CD14-positive monocyte (primary cell): Measurements from ENCODE around the gene DRD2. TPM values are rescaled to one million over a fixed set of nuclear protein-coding genes. Genes with fewer than 3 reads are reported as not detected.
A peak's percentile ranks its signal among the peaks of the same experiment; 100 is the strongest.

ENCODE experiments used
- DNase-seq, 3 donors: peaks; one replicate each; pipeline ENCODE4 v3.0.0-alpha.2; 2011 to 2022
- H2AFZ ChIP-seq: 2 replicates; pipeline ENCODE4 v1.6.0; 2012; ENCODE audit warnings: mild to moderate bottlenecking, low read depth, low read length, inconsistent platforms; ENCODE audit not compliant: insufficient read depth, poor library complexity, severe bottlenecking
- H3K27ac ChIP-seq, 2 donors: 1 replicate in 1 of 2; 2 replicates in 1 of 2; pipeline ENCODE4 v1.5.1; 2012 to 2013; ENCODE audit warnings: low read length in 2 of 2, control low read depth in 1 of 2, inconsistent platforms in 1 of 2, low read depth in 1 of 2, mild to moderate bottlenecking in 1 of 2
- H3K27me3 ChIP-seq, 2 donors: one replicate each; pipeline versions ENCODE4 v1.6.0 to v1.6.1; 2011 to 2013; ENCODE audit warnings: low read length in 2 of 2; ENCODE audit not compliant: control insufficient read depth in 2 of 2, insufficient read depth in 2 of 2
- H3K36me3 ChIP-seq, 2 donors: replicated peaks in 1 of 2; 1 replicate in 1 of 2; 2 replicates in 1 of 2; pipeline versions ENCODE4 v1.5.1 to v1.6.1; 2012 to 2013; ENCODE audit warnings: low read length in 2 of 2, control low read depth in 1 of 2, inconsistent platforms in 1 of 2, mild to moderate bottlenecking in 1 of 2; ENCODE audit not compliant: insufficient read depth in 2 of 2, control insufficient read depth in 1 of 2
- H3K4me1 ChIP-seq, 2 donors: 1 replicate in 1 of 2; 2 replicates in 1 of 2; pipeline versions ENCODE4 v1.5.1 to v1.6.1; 2012 to 2013; ENCODE audit warnings: low read length in 2 of 2, control low read depth in 1 of 2, inconsistent platforms in 1 of 2, mild to moderate bottlenecking in 1 of 2, moderate library complexity in 1 of 2; ENCODE audit not compliant: insufficient read depth in 2 of 2, control insufficient read depth in 1 of 2
- H3K4me2 ChIP-seq: replicated peaks from 2 replicates; pipeline ENCODE3; 2012; ENCODE audit warnings: low read length, moderate library complexity, mild to moderate bottlenecking; ENCODE audit not compliant: poor library complexity, severe bottlenecking; ENCODE audit errors: extremely low read depth
- H3K4me3 ChIP-seq, 3 experiments: fragments of 200-600 bp in 1 of 3; sonication (generic) in 1 of 3; replicated peaks in 1 of 3; 1 replicate in 2 of 3; 2 replicates in 1 of 3; pipeline ENCODE4 v1.5.1; 2011 to 2013; ENCODE audit warnings: low read length in 3 of 3, mild to moderate bottlenecking in 3 of 3, control low read depth in 2 of 3, low read depth in 2 of 3, inconsistent platforms in 1 of 3, moderate library complexity in 1 of 3
- H3K79me2 ChIP-seq: 2 replicates; pipeline ENCODE4 v1.6.0; 2012; ENCODE audit warnings: mild to moderate bottlenecking, control low read depth, inconsistent platforms, low read length, moderate library complexity; ENCODE audit not compliant: insufficient read depth
- H3K9ac ChIP-seq: 2 replicates; pipeline ENCODE4 v1.6.0; 2017; ENCODE audit warnings: low read length, mild to moderate bottlenecking; ENCODE audit not compliant: insufficient read depth, poor library complexity, severe bottlenecking
- H3K9me3 ChIP-seq, 2 donors: replicated peaks in 1 of 2; 1 replicate in 1 of 2; 2 replicates in 1 of 2; pipeline versions ENCODE4 v1.5.1 to v1.6.1; 2012 to 2013; ENCODE audit warnings: low read length in 2 of 2, control low read depth in 1 of 2; ENCODE audit not compliant: control insufficient read depth in 1 of 2, insufficient read depth in 1 of 2
- H4K20me1 ChIP-seq: 2 replicates; pipeline ENCODE4 v1.6.0; 2012; ENCODE audit warnings: mild to moderate bottlenecking, low read length, control low read depth, moderate library complexity; ENCODE audit not compliant: insufficient read depth
- H3K27ac Mint-ChIP-seq, 7 donors: one replicate each; pipeline ENCODE4 v1.8.0; 2020; ENCODE audit warnings: mild to moderate bottlenecking in 7 of 7, mixed read lengths in 7 of 7, moderate library complexity in 6 of 7, inconsistent platforms in 2 of 7
- H3K27me3 Mint-ChIP-seq, 3 donors: one replicate each; pipeline ENCODE4 v1.8.0; 2021 to 2022; ENCODE audit warnings: low read depth in 3 of 3, mild to moderate bottlenecking in 3 of 3, mixed read lengths in 3 of 3, moderate library complexity in 3 of 3, inconsistent platforms in 1 of 3
- H3K36me3 Mint-ChIP-seq, 2 donors: one replicate each; pipeline ENCODE4 v1.8.0; 2020; ENCODE audit warnings: mixed read lengths in 2 of 2, inconsistent platforms in 1 of 2, mild to moderate bottlenecking in 1 of 2
- H3K4me1 Mint-ChIP-seq: one replicate; pipeline ENCODE4 v1.8.0; 2020; ENCODE audit warnings: mild to moderate bottlenecking, mixed read lengths
- H3K4me3 Mint-ChIP-seq, 2 donors: one replicate each; pipeline ENCODE4 v1.8.0; 2020; ENCODE audit warnings: mild to moderate bottlenecking in 2 of 2, mixed read lengths in 2 of 2, moderate library complexity in 1 of 2
- H3K9me3 Mint-ChIP-seq, 7 donors: one replicate each; pipeline ENCODE4 v1.8.0; 2020 to 2022; ENCODE audit warnings: mixed read lengths in 7 of 7, mild to moderate bottlenecking in 6 of 7, moderate library complexity in 6 of 7, inconsistent platforms in 2 of 7
- CTCF ChIP-seq: fragments of 200-600 bp; IDR thresholded peaks from one replicate; pipeline ENCODE4 v1.8.0; 2022; ENCODE audit warnings: antibody characterized with exemption, mild to moderate bottlenecking
- WGBS: methylation state at CpG from one replicate; pipeline ENCODE4 v1.1.5; 2013; ENCODE audit warnings: missing lambda C conversion rate; ENCODE audit not compliant: insufficient coverage; 5-methylcytosine and 5-hydroxymethylcytosine counted together
- intact Hi-C, 2 donors: fragments of 100-400 bp; cut with micrococcal nuclease; formaldehyde crosslinking; loops; one replicate each; pipeline versions ENCODE4 v1.15.0 to v1.15.1; 2023
- polyA plus RNA-seq, 3 donors: library from polyadenylated mRNA; depleted of rRNA in 1 of 3; unstranded in 2 of 3; stranded (reverse) in 1 of 3; fragments of 300-500 nt in 2 of 3; fragments of >200 nt in 1 of 3; fragmentation: Illumina TruSeq in 2 of 3; gene quantifications; 1 replicate in 2 of 3; 2 replicates in 1 of 3; pipeline ENCODE4 v1.2.3, GENCODE V29; 2012 to 2021

DRD2 gene
- polyA plus RNA-seq, 3 donors, result not detected

- Histone ChIP-seq H3K4me1 (no peaks in the 10 kb centered on the region), H3K27ac (no peak overlapping the region), H3K9ac (no peak overlapping the region), H3K27me3 (no peaks in the 10 kb centered on the region), H3K36me3 (no peaks in the 10 kb centered on the region), H3K4me3 (no peak overlapping the region), H3K79me2 (no peaks in the 10 kb centered on the region), H2AFZ (no peak overlapping the region), H3K4me2 (no peak overlapping the region), H4K20me1 (no peaks in the 10 kb centered on the region), H3K9me3 (no peaks in the 10 kb centered on the region)
- Mint-ChIP-seq H3K4me1 (no peaks in the 10 kb centered on the region), H3K4me3 (no peak overlapping the region), H3K27ac (peak overlapping the region in 1 of 7 donors; percentile 2), H3K9me3 (no peaks in the 10 kb centered on the region), H3K27me3 (peaks cover 0 to 2% (median 0%) of the 10 kb centered on the region in 3 donors), H3K36me3 (no peaks in the 10 kb centered on the region)
- no peak for TF ChIP-seq CTCF
- no peak for DNase-seq
- intact Hi-C loops, result no loop called here
- WGBS, result 100% methylated on average over 1 of the region's 2 CpGs
Observed at GRCh38 chr11:113493206-113493605, 18.0 kb upstream of the DRD2 start.

GRCh38 chr11:113488931-113489351 lies 13.7 kb upstream of the DRD2 start:
- H3K4me1 ChIP-seq, result no peaks in the 10 kb centered on the region
- H3K27me3 ChIP-seq, result no peaks in the 10 kb centered on the region
- intact Hi-C loops, result no loop called here
- H2AFZ ChIP-seq, result no peak overlapping the region
- no peak overlapping the region for H3K9ac ChIP-seq
- Mint-ChIP-seq H3K27ac (no peak overlapping the region), H3K4me3 (no peak overlapping the region), H3K9me3 (peaks cover 0 to 3% (median 0%) of the 10 kb centered on the region in 7 donors), H3K27me3 (peaks cover 4 to 5% (median 4%) of the 10 kb centered on the region in 3 donors), H3K36me3 (no peaks in the 10 kb centered on the region), H3K4me1 (no peaks in the 10 kb centered on the region)
- no peaks in the 10 kb centered on the region for H4K20me1 ChIP-seq
- H3K9me3 ChIP-seq, result no peaks in the 10 kb centered on the region
- DNase-seq, result no peak
- no peaks in the 10 kb centered on the region for H3K36me3 ChIP-seq
- no peak overlapping the region for H3K27ac ChIP-seq
- H3K4me3 ChIP-seq, result no peak overlapping the region
- no peak for TF ChIP-seq CTCF
- no peak overlapping the region for H3K4me2 ChIP-seq
- no peaks in the 10 kb centered on the region for H3K79me2 ChIP-seq
